ENCODE data around the gene CGB3. TPM values are rescaled to one million over a fixed set of nuclear protein-coding genes. Genes with fewer than 3 reads are reported as not detected.

CGB3 gene
- not detected in 2 replicates for total RNA-seq

GRCh38 chr19:49024233-49024632 lies at the start of gene CGB3:
TSS of gene CGB3 (minus strand) at chr19:49024333. CDS start at chr19:49023971, 362 bp downstream.

DNA sequence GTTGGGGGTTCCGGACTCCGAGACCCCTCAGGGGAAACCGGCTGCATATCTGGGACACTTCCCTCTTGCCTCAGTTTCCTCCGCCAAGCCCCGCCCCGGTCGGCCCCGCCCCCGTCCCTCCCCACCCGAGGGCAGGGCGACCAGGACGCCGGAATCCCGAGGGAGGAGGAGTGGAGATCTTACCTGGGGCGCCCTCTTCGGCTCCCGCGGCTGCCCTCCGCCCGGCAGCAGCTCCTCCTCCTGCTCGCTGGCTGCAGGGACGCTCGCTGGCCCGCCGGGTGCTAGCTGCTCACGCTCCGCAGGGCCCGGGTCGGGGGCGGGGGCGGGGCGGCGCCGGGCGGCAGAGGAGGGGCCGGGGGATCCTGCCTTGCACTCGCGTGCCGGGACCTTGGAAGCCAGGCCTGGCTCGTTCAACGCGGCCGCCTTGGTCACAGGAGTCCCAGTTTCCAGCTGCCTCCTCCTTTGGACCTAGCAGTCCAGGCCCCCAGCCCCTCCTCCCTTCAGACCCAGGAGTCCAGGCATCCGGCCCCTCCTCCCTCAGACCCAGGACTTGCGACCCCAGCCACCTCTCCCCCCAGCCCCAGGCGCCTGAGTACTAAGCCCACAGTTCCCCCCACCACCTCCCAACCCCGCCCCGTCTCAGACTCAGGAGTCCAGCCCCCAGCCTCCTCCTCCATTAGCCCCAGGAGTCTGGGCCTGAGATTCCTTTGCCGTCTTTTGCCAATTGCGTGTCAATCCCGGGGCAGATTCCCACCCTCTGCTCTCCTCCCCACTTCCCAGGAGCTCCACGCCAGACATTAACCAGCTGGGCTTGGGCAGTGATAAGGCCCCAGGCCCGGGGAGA lies 40.9 kb upstream of the CGB3 start, which contains the start of gene NTF4:
Gene NTF4 (minus strand): TSS at position 51 of the 844 bp plus-strand sequence. CDS start 2,821 bp downstream, outside the sequence.

GRCh38 chr19:49057636-49058234 lies 33.6 kb upstream of the CGB3 start, which contains the start of gene CGB7:
TSS of gene CGB7 (minus strand) at chr19:49057749. CDS start at chr19:49055375, 2,374 bp downstream.

GRCh38 chr19:49049011-49049410 lies 24.9 kb upstream of the CGB3 start, which contains the start of gene CGB8:
TSS of gene CGB8 (minus strand) at chr19:49049111. CDS start at chr19:49048739, 372 bp downstream.

GRCh38 chr19:49043548-49043947 lies 19.4 kb upstream of the CGB3 start, which contains the start of gene CGB5:
TSS of gene CGB5 (plus strand) at chr19:49043848. CDS start at chr19:49044210, 362 bp downstream.

GRCh38 chr19:49036815-49037214 lies 12.7 kb upstream of the CGB3 start, which contains the start of gene CGB1:
TSS of gene CGB1 (minus strand) at chr19:49036895. CDS start at chr19:49036711, 184 bp downstream.

DNA sequence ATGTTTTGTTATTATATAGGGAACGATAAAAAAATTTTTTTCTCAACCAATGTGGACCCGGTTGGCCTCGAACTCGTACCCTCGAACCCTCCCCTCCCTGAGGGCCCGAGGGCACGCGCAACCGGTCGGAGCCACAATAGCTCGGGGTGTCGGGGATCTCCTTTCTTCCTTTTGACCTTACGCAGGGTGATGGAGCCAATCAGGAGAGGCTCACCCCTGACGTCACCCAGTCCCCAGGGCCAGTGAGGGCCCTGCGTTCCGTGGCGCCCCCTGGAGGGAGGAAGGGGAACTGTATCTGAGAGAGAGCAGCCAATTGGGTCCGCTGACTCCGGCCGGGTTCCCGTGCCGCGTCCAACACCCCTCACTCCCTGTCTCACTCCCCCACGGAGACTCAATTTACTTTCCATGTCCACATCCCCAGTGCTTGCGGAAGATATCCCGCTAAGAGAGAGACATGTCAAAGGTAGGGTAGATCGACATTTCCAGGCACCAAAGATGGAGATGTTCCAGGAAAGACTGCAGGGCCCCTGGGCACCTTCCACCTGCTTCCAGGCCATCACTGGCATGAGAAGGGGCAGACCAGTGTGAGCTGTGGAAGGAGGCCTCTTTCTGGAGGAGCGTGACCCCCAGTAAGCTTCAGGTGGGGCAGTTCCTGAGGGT lies 7.6 kb upstream of the CGB3 start, which contains the start of gene CGB2:
Gene CGB2 (plus strand): TSS at position 249 of the 660 bp plus-strand sequence. CDS start 206 bp downstream, at position 455.

DNA sequence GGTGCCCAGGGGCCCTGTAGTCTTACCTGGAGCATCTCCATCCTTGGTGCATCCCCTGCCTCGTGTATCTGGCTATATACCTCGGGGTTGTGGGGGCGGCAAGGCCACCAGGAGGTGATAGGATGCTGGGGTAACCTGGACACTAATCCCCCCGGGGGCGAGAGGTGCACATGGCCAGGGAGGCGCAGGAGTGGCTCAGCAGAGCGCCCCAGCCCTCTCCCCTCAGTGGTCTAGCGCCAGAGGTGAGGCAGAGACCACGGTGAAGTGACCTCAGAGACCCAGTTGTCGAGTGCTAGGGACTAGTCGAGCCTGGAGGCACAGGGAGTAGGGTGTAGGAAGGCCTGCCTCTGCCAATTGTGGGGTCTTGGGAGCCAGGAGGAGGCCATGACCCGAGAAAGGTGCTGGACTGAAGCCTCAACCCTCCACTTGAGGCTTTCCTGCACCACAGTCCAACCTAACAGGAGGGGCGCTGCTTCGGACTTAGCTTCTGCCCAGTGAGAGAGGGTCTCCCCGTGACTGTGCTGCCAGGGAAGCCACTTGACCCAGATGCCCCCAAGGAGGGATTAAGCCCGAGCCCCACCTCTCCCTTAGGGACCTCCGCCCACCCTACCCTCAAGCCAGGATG lies 7.0 kb downstream of the CGB3 start, which contains the start of gene LHB:
Gene LHB (minus strand): TSS at position 51 of the 625 bp plus-strand sequence. CDS start 10 bp downstream, at position 41.

DNA sequence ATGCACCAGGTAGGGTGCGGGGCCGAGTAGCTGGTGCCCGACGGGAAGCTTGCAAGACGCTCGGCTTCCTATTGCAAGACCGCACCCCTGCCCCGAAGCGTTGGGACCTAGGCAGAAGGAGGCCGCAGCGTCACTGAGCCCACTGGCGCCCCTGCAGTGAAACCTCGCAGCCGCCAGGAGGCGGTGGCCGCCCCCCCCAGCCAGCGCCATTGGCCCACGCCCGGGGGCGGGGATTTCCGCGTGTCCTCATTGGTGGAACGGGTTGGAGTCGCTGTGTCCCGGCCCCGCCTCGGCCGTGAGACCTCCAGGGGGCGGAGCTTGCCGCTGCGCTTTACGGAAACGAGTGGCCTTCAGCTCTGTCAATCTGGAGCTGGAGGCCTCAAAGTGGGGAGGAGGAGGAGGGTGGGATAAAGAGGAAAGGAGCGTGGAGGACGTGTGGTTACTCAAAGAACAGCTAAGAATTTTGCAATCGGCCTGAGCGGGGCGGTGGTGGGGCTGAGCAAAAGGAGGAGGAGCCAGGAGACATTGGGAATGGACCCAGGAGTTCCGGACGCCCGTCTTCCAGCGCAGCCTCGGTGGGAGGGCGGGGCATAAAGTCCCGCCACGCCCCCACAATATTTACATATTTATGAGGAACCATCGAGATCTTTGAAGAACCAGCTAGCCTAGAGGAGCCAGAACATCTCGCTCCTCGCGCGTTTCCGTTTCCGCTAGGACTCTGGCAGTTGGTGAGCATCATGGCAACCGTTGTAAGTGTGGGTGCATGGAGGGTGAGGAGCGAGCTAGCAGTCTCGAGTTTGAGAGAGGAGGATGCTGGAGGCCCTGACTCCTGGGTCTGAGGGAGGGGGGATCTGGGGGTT lies 30.7 kb downstream of the CGB3 start, which contains the start of the genes GYS1 and RUVBL2:
Gene GYS1 (minus strand): TSS at position 135 of the 860 bp plus-strand sequence. CDS start 197 bp downstream, outside the sequence.
Gene RUVBL2 (plus strand): TSS at position 713 of the 860 bp plus-strand sequence. CDS start 25 bp downstream, at position 738.

Other genes with a start within 250 kb of the CGB3 start
- 55.0 and 59.9 TPM in 2 replicates for gene BCAT2, start 213.3 kb downstream of the CGB3 start, total RNA-seq
- gene HSD17B14, start 187.8 kb downstream of the CGB3 start, total RNA-seq: 5.9 and 14.9 TPM in 2 replicates
- gene PLEKHA4, start 155.7 kb downstream of the CGB3 start, total RNA-seq: 10.3 and 28.0 TPM in 2 replicates
- 46.6 and 66.4 TPM in 2 replicates for gene PPP1R15A, start 151.9 kb downstream of the CGB3 start, total RNA-seq
- gene TULP2, start 125.6 kb downstream of the CGB3 start, total RNA-seq: 0.09 TPM in 1 of 2 replicates, not detected in the other
- 322 and 497 TPM in 2 replicates for gene NUCB1, start 124.0 kb downstream of the CGB3 start, total RNA-seq
- gene DHDH, start 90.6 kb downstream of the CGB3 start, total RNA-seq: 0.68 TPM in 1 of 2 replicates, not detected in the other
- gene BAX, start 69.5 kb downstream of the CGB3 start, total RNA-seq: 74.8 and 110 TPM in 2 replicates
- gene FTL, start 59.0 kb downstream of the CGB3 start, total RNA-seq: 6,635 and 8,342 TPM in 2 replicates
- gene GYS1, start 31.0 kb downstream of the CGB3 start, total RNA-seq: 39.2 and 79.2 TPM in 2 replicates
- gene RUVBL2, start 30.4 kb downstream of the CGB3 start, total RNA-seq: 100 and 106 TPM in 2 replicates
- not detected in 2 replicates for gene LHB, start 7.2 kb downstream of the CGB3 start, total RNA-seq
- gene CGB2, start 7.6 kb upstream of the CGB3 start, total RNA-seq: not detected in 2 replicates
- not detected in 2 replicates for gene CGB1, start 12.6 kb upstream of the CGB3 start, total RNA-seq
- gene CGB5, start 19.5 kb upstream of the CGB3 start, total RNA-seq: not detected in 2 replicates
- gene CGB8, start 24.8 kb upstream of the CGB3 start, total RNA-seq: not detected in 2 replicates
- gene CGB7, start 33.4 kb upstream of the CGB3 start, total RNA-seq: 0.35 TPM in 1 of 2 replicates, not detected in the other
- gene NTF4, start 40.5 kb upstream of the CGB3 start, total RNA-seq: 1.1 TPM in 1 of 2 replicates, not detected in the other
- not detected in 2 replicates for gene KCNA7, start 48.4 kb upstream of the CGB3 start, total RNA-seq
- 109 and 117 TPM in 2 replicates for gene SNRNP70, start 61.1 kb upstream of the CGB3 start, total RNA-seq
- gene LIN7B, start 90.0 kb upstream of the CGB3 start, total RNA-seq: 9.8 and 12.3 TPM in 2 replicates
- 3.2 and 12.3 TPM in 2 replicates for gene C19orf73, start 94.8 kb upstream of the CGB3 start, total RNA-seq
- gene PPFIA3, start 95.2 kb upstream of the CGB3 start, total RNA-seq: 2.8 TPM in 2 replicates
- gene HRC, start 131.1 kb upstream of the CGB3 start, total RNA-seq: 1.2 and 3.2 TPM in 2 replicates
- 15.2 and 27.5 TPM in 2 replicates for gene TRPM4, start 133.5 kb upstream of the CGB3 start, total RNA-seq